ENCODE data around the gene PPME1. TPM values are rescaled to one million over a fixed set of nuclear protein-coding genes. Genes with fewer than 3 reads are reported as not detected.

Gene PPME1
- total RNA-seq, 2 donors from 2014 or later: 41.1 to 45.7 TPM

DNA sequence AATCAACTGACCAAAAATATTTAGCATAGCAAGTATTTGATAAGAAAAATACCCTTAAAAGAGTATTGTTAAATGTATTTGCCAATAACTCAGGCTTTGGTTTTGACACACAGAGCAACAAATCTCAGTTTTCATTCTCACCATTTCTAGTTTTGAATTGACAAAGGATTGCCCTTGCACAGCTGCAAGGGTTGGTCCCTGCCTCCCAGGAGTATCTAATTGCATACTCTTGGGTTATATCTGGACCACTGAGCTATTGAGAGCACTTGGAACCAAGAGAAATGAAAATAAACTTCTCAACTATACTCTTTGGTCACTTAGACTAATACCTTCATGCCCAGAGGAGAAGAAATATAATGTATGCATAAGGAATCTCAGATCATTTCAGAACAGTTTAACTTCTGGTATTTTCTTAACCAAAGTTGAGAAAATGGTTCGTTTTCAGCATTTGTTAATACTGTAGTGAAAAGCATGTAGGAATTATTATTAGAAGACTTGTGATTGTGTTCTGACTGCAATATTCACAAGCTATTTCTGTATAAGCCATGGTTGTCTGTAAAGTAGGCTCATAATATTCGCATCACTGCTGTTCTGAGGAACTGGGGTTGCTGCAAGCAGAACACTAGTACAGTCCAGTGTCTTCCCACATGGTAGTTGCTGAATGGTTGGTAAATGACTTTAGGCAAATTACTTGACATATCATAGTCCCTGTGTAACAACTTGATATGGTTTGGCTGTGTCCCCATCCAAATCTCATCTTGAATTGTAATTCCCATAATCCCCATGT lies 8.2 kb upstream of the PPME1 start:
- Histone ChIP-seq H3K4me1 (replicated peaks) (no peaks in the 10 kb centered on the region), H3K4me3 (no peak overlapping the region), H3K36me3 (no peaks in the 10 kb centered on the region), H3K9me3 (no peaks in the 10 kb centered on the region), H3K27me3 (replicated peaks; ENCODE audit: insufficient read depth) (no peaks in the 10 kb centered on the region), H3K27ac (no peak overlapping the region)
- intact Hi-C loops (cut with DNase I): no loop called here
- TF ChIP-seq POLR2A (IDR thresholded peaks at IDR 0.05): no peak
- TF ChIP-seq POLR2AphosphoS5 (IDR thresholded peaks at IDR 0.05): no peak
- TF ChIP-seq, protein P1, sequence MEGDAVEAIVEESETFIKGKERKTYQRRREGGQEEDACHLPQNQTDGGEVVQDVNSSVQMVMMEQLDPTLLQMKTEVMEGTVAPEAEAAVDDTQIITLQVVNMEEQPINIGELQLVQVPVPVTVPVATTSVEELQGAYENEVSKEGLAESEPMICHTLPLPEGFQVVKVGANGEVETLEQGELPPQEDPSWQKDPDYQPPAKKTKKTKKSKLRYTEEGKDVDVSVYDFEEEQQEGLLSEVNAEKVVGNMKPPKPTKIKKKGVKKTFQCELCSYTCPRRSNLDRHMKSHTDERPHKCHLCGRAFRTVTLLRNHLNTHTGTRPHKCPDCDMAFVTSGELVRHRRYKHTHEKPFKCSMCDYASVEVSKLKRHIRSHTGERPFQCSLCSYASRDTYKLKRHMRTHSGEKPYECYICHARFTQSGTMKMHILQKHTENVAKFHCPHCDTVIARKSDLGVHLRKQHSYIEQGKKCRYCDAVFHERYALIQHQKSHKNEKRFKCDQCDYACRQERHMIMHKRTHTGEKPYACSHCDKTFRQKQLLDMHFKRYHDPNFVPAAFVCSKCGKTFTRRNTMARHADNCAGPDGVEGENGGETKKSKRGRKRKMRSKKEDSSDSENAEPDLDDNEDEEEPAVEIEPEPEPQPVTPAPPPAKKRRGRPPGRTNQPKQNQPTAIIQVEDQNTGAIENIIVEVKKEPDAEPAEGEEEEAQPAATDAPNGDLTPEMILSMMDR (IDR thresholded peaks at IDR 0.05): no peak
- no peak for DNase-seq (ENCODE audit: low spot score)
- 94% methylated on average over 2 of the region's 2 CpGs for WGBS

DNA sequence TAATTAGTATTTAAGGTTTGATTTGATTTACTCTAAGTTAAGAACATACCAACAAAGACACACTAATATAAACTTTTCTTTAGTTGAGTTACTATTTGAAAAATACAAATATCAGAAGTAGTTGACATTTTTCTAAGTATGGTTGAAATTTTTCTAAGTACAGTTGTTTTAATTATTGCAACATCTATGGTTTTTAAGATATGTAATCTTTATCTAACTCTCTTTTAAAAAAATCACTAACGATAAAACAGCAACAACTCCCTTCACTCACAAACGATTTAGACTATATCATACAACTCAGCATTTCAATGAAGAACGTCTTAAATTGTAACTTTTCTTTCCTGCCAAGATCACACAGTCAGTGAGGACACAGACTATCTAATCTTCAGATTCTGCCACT lies 2.3 kb upstream of the PPME1 start:
- 63% methylated on average over 3 of the region's 3 CpGs for WGBS
- peaks cover 5% of the 10 kb centered on the region for H3K4me1 ChIP-seq (replicated peaks)
- H3K27me3 ChIP-seq (replicated peaks; ENCODE audit: insufficient read depth): no peaks in the 10 kb centered on the region
- no peak for DNase-seq (ENCODE audit: low spot score)
- no peaks in the 10 kb centered on the region for H3K36me3 ChIP-seq
- intact Hi-C loops (cut with DNase I): no loop called here
- no peak overlapping the region for H3K4me3 ChIP-seq
- TF ChIP-seq, protein P1 (IDR thresholded peaks at IDR 0.05): no peak
- TF ChIP-seq POLR2A (IDR thresholded peaks at IDR 0.05) (no peak), POLR2AphosphoS5 (IDR thresholded peaks at IDR 0.05) (no peak)
- no peak overlapping the region for H3K27ac ChIP-seq
- no peaks in the 10 kb centered on the region for H3K9me3 ChIP-seq

DNA sequence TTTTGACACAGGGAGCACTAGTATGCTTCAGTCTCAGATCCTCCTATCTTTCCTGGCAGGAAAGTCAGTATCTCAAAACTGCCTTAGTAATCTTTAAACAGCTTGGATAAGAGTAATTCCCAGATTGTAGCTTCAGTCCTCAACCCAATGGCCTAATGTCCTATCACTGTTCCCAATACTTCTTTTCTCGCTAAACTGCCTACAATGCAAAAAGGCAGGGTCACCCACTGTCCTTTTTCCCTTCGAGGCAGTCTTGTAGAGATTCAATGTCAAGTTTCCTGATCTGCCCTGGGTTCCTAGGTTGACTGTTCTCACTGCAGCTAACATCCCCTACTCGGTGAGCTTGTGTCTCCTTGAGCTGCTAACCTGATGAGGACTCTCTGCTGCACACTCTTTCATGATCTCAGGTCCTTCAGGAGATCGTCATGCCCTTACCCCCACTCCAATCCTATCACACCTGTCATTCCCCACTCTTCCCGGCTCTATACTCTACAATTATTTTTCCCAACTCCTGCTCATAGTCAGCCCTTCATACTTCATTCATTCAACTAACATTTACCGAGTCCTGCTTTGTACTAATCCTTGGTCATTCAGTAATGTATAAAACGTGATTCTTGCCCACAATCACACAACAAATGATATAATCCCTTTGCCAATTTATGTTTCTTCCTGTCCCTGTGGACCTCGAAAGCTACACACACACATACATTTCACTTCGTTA lies 1.2 kb upstream of the PPME1 start:
- Histone ChIP-seq H3K27me3 (replicated peaks; ENCODE audit: insufficient read depth) (no peaks in the 10 kb centered on the region), H3K4me3 (peak overlapping the region; percentile 68 to 70), H3K9me3 (no peaks in the 10 kb centered on the region), H3K27ac (peak overlapping the region; percentile 86 to 93), H3K36me3 (no peaks in the 10 kb centered on the region), H3K4me1 (replicated peaks) (peaks cover 5% of the 10 kb centered on the region)
- 8% methylated on average over 9 of the region's 9 CpGs for WGBS
- DNase-seq (ENCODE audit: low spot score): no peak
- intact Hi-C loops (cut with DNase I): no loop called here
- TF ChIP-seq POLR2A (IDR thresholded peaks at IDR 0.05) (no peak), POLR2AphosphoS5 (IDR thresholded peaks at IDR 0.05) (no peak)
- TF ChIP-seq, protein P1 (IDR thresholded peaks at IDR 0.05): no peak

DNA sequence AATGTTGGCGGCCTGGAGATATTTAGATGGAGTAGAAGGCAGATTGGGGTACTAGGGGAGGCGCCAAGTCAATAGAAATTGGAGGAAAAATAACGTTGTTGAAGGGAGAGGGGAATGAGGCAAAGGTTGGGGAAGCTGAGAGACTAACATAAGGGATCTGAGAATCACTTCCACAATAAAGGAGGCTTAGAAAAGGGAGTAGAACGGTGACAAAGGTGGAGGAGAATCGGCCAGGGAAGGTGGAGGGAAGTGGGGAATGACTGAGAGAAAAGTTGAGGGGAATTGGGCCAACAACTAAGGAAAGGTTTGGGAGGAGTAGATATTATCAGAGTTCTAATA lies 510 bp downstream of the PPME1 start:
- intact Hi-C loops (cut with DNase I): no loop called here

More for the DNA sequence above, 510 bp downstream of the PPME1 start:
- no peak for DNase-seq (ENCODE audit: low spot score)
- H3K27ac ChIP-seq: peak overlapping the region; percentile 86 to 93
- H3K4me1 ChIP-seq (replicated peaks): peaks cover 5% of the 10 kb centered on the region
- 2% methylated on average over 5 of the region's 5 CpGs for WGBS
- H3K9me3 ChIP-seq: no peaks in the 10 kb centered on the region
- peak overlapping the region; percentile 68 to 70 for H3K4me3 ChIP-seq
- no peaks in the 10 kb centered on the region for H3K36me3 ChIP-seq
- H3K27me3 ChIP-seq (replicated peaks; ENCODE audit: insufficient read depth): no peaks in the 10 kb centered on the region
- TF ChIP-seq POLR2A (IDR thresholded peaks at IDR 0.05): no peak
- TF ChIP-seq, protein P1 (IDR thresholded peaks at IDR 0.05): no peak
- no peak for TF ChIP-seq POLR2AphosphoS5 (IDR thresholded peaks at IDR 0.05)

All from prostate gland (tissue), 2 donors.